ENCODE results near the gene SOCS1.

Gene SOCS1

GRCh38 chr16:11249233-11250061, 6.6 kb downstream of the SOCS1 start:
- no peaks in the 10 kb centered on the region for H3K27me3 ChIP-seq (ENCODE audit: control insufficient read depth in 1 of 2, insufficient read depth in 2 of 2, low read length in 2 of 2)
- H3K36me3 ChIP-seq (ENCODE audit: insufficient read depth, low read length): no peaks in the 10 kb centered on the region
- H3K4me3 ChIP-seq (ENCODE audit: low read depth in 1 of 2, low read length in 2 of 2): no peak overlapping the region
- no peak overlapping the region for H3K27ac ChIP-seq (ENCODE audit: low read depth, low read length)
- H3K9me3 ChIP-seq (ENCODE audit: low read length): no peaks in the 10 kb centered on the region
- H3K4me1 ChIP-seq (ENCODE audit: insufficient read depth, low read length): peaks cover 15% of the 10 kb centered on the region
- no peak overlapping the region for H3K9ac ChIP-seq (ENCODE audit: low read length)

- no peak overlapping the region for H3K4me3 ChIP-seq (ENCODE audit: low read depth in 1 of 2, low read length in 2 of 2)
- no peaks in the 10 kb centered on the region for H3K36me3 ChIP-seq (ENCODE audit: insufficient read depth, low read length)
- no peak overlapping the region for H3K27ac ChIP-seq (ENCODE audit: low read depth, low read length)
- H3K4me1 ChIP-seq (ENCODE audit: insufficient read depth, low read length): peaks cover 4% of the 10 kb centered on the region
- no peak overlapping the region for H3K9ac ChIP-seq (ENCODE audit: low read length)
- H3K27me3 ChIP-seq (ENCODE audit: control insufficient read depth in 1 of 2, insufficient read depth in 2 of 2, low read length in 2 of 2): no peaks in the 10 kb centered on the region
- no peaks in the 10 kb centered on the region for H3K9me3 ChIP-seq (ENCODE audit: low read length)
Observed at GRCh38 chr16:11248133-11248532, 7.9 kb downstream of the SOCS1 start.

GRCh38 chr16:11245988-11246387, 10.0 kb downstream of the SOCS1 start:
- Histone ChIP-seq H3K4me3 (ENCODE audit: low read depth in 1 of 2, low read length in 2 of 2) (no peak overlapping the region), H3K4me1 (ENCODE audit: insufficient read depth, low read length) (no peaks in the 10 kb centered on the region), H3K9ac (ENCODE audit: low read length) (no peak overlapping the region), H3K9me3 (ENCODE audit: low read length) (no peaks in the 10 kb centered on the region), H3K36me3 (ENCODE audit: insufficient read depth, low read length) (no peaks in the 10 kb centered on the region), H3K27me3 (ENCODE audit: control insufficient read depth in 1 of 2, insufficient read depth in 2 of 2, low read length in 2 of 2) (no peaks in the 10 kb centered on the region), H3K27ac (ENCODE audit: low read depth, low read length) (no peak overlapping the region)

- no peak overlapping the region for H3K4me3 ChIP-seq (ENCODE audit: low read depth in 1 of 2, low read length in 2 of 2)
Observed at GRCh38 chr16:11245222-11245737, 10.7 kb downstream of the SOCS1 start.

GRCh38 chr16:11242658-11243057, 13.3 kb downstream of the SOCS1 start:
- H3K27me3 ChIP-seq (ENCODE audit: control insufficient read depth in 1 of 2, insufficient read depth in 2 of 2, low read length in 2 of 2): no peaks in the 10 kb centered on the region
- H3K27ac ChIP-seq (ENCODE audit: low read depth, low read length): no peak overlapping the region
- no peaks in the 10 kb centered on the region for H3K36me3 ChIP-seq (ENCODE audit: insufficient read depth, low read length)
- no peak overlapping the region for H3K4me3 ChIP-seq (ENCODE audit: low read depth in 1 of 2, low read length in 2 of 2)
- no peaks in the 10 kb centered on the region for H3K9me3 ChIP-seq (ENCODE audit: low read length)
- H3K9ac ChIP-seq (ENCODE audit: low read length): no peak overlapping the region
- H3K4me1 ChIP-seq (ENCODE audit: insufficient read depth, low read length): no peaks in the 10 kb centered on the region

More at GRCh38 chr16:11245222-11245737, 10.7 kb downstream of the SOCS1 start:
- no peaks in the 10 kb centered on the region for H3K36me3 ChIP-seq (ENCODE audit: insufficient read depth, low read length)
- H3K9me3 ChIP-seq (ENCODE audit: low read length): no peaks in the 10 kb centered on the region
- no peak overlapping the region for H3K9ac ChIP-seq (ENCODE audit: low read length)
- H3K27me3 ChIP-seq (ENCODE audit: control insufficient read depth in 1 of 2, insufficient read depth in 2 of 2, low read length in 2 of 2): no peaks in the 10 kb centered on the region
- no peak overlapping the region for H3K27ac ChIP-seq (ENCODE audit: low read depth, low read length)
- H3K4me1 ChIP-seq (ENCODE audit: insufficient read depth, low read length): no peaks in the 10 kb centered on the region

GRCh38 chr16:11241480-11242204, 14.4 kb downstream of the SOCS1 start:
- H3K27ac ChIP-seq (ENCODE audit: low read depth, low read length): no peak overlapping the region
- H3K4me1 ChIP-seq (ENCODE audit: insufficient read depth, low read length): no peaks in the 10 kb centered on the region

GRCh38 chr16:11240636-11241473, 15.1 kb downstream of the SOCS1 start:
- Histone ChIP-seq H3K36me3 (ENCODE audit: insufficient read depth, low read length) (no peaks in the 10 kb centered on the region), H3K9me3 (ENCODE audit: low read length) (no peaks in the 10 kb centered on the region), H3K27me3 (ENCODE audit: control insufficient read depth in 1 of 2, insufficient read depth in 2 of 2, low read length in 2 of 2) (no peaks in the 10 kb centered on the region), H3K9ac (ENCODE audit: low read length) (no peak overlapping the region), H3K27ac (ENCODE audit: low read depth, low read length) (no peak overlapping the region), H3K4me1 (ENCODE audit: insufficient read depth, low read length) (no peaks in the 10 kb centered on the region), H3K4me3 (ENCODE audit: low read depth in 1 of 2, low read length in 2 of 2) (no peak overlapping the region)

More at GRCh38 chr16:11241480-11242204, 14.4 kb downstream of the SOCS1 start:
- H3K4me3 ChIP-seq (ENCODE audit: low read depth in 1 of 2, low read length in 2 of 2): no peak overlapping the region
- H3K9me3 ChIP-seq (ENCODE audit: low read length): no peaks in the 10 kb centered on the region
- H3K27me3 ChIP-seq (ENCODE audit: control insufficient read depth in 1 of 2, insufficient read depth in 2 of 2, low read length in 2 of 2): no peaks in the 10 kb centered on the region
- no peak overlapping the region for H3K9ac ChIP-seq (ENCODE audit: low read length)
- H3K36me3 ChIP-seq (ENCODE audit: insufficient read depth, low read length): no peaks in the 10 kb centered on the region

- Histone ChIP-seq H3K9me3 (ENCODE audit: low read length) (no peaks in the 10 kb centered on the region), H3K4me1 (ENCODE audit: insufficient read depth, low read length) (no peaks in the 10 kb centered on the region), H3K27ac (ENCODE audit: low read depth, low read length) (no peak overlapping the region), H3K4me3 (ENCODE audit: low read depth in 1 of 2, low read length in 2 of 2) (no peak overlapping the region), H3K27me3 (ENCODE audit: control insufficient read depth in 1 of 2, insufficient read depth in 2 of 2, low read length in 2 of 2) (no peaks in the 10 kb centered on the region), H3K36me3 (ENCODE audit: insufficient read depth, low read length) (no peaks in the 10 kb centered on the region), H3K9ac (ENCODE audit: low read length) (no peak overlapping the region)
Observed at GRCh38 chr16:11239644-11240632, 16.1 kb downstream of the SOCS1 start.

- no peak overlapping the region for H3K9ac ChIP-seq (ENCODE audit: low read length)
- no peak overlapping the region for H3K27ac ChIP-seq (ENCODE audit: low read depth, low read length)
- no peak overlapping the region for H3K4me3 ChIP-seq (ENCODE audit: low read depth in 1 of 2, low read length in 2 of 2)
- no peaks in the 10 kb centered on the region for H3K36me3 ChIP-seq (ENCODE audit: insufficient read depth, low read length)
- no peaks in the 10 kb centered on the region for H3K9me3 ChIP-seq (ENCODE audit: low read length)
- no peaks in the 10 kb centered on the region for H3K4me1 ChIP-seq (ENCODE audit: insufficient read depth, low read length)
- no peaks in the 10 kb centered on the region for H3K27me3 ChIP-seq (ENCODE audit: control insufficient read depth in 1 of 2, insufficient read depth in 2 of 2, low read length in 2 of 2)
Observed at GRCh38 chr16:11238272-11239202, 17.5 kb downstream of the SOCS1 start.

Data from muscle layer of colon (tissue), 2 donors.